GM06990 (cell line): ENCODE data around the gene NOP53.

Experiments used
- DNase-seq: peaks from one replicate; pipeline ENCODE4 v3.0.0-alpha.2; 2011; ENCODE audit not compliant: insufficient read length; ENCODE audit errors: extremely low read depth
- H3K27me3 ChIP-seq: replicated peaks from 2 replicates; pipeline ENCODE4 v1.6.0; 2011; ENCODE audit warnings: low read length; ENCODE audit not compliant: control insufficient read depth, insufficient read depth
- H3K36me3 ChIP-seq: 2 replicates; pipeline ENCODE4 v1.5.1; 2011; ENCODE audit warnings: low read length; ENCODE audit not compliant: control insufficient read depth, insufficient read depth
- H3K4me3 ChIP-seq: replicated peaks from 2 replicates; pipeline ENCODE4 v1.5.1; 2011; ENCODE audit warnings: low read depth, mild to moderate bottlenecking, control low read depth, low read length
- TF ChIP-seq, protein P1 (sequence below): IDR thresholded peaks from 2 replicates; pipeline ENCODE4 v1.5.1; 2011; ENCODE audit warnings: low read length, control low read depth, mild to moderate bottlenecking, inconsistent platforms; ENCODE audit not compliant: insufficient read depth, poor library complexity, severe bottlenecking

The NOP53 gene

GRCh38 chr19:47755762-47756626 lies 10.6 kb downstream of the NOP53 start:
- no peak for DNase-seq
- H3K4me3 ChIP-seq, result no peak overlapping the region
- no peaks in the 10 kb centered on the region for H3K27me3 ChIP-seq
- TF ChIP-seq, protein P1, sequence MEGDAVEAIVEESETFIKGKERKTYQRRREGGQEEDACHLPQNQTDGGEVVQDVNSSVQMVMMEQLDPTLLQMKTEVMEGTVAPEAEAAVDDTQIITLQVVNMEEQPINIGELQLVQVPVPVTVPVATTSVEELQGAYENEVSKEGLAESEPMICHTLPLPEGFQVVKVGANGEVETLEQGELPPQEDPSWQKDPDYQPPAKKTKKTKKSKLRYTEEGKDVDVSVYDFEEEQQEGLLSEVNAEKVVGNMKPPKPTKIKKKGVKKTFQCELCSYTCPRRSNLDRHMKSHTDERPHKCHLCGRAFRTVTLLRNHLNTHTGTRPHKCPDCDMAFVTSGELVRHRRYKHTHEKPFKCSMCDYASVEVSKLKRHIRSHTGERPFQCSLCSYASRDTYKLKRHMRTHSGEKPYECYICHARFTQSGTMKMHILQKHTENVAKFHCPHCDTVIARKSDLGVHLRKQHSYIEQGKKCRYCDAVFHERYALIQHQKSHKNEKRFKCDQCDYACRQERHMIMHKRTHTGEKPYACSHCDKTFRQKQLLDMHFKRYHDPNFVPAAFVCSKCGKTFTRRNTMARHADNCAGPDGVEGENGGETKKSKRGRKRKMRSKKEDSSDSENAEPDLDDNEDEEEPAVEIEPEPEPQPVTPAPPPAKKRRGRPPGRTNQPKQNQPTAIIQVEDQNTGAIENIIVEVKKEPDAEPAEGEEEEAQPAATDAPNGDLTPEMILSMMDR, result no peak
- peaks cover 50% of the 10 kb centered on the region for H3K36me3 ChIP-seq

GRCh38 chr19:47756627-47756929 lies 11.2 kb downstream of the NOP53 start:
- TF ChIP-seq, protein P1, result no peak
- Histone ChIP-seq H3K36me3 (peaks cover 45% of the 10 kb centered on the region), H3K27me3 (no peaks in the 10 kb centered on the region), H3K4me3 (no peak overlapping the region)
- DNase-seq, result no peak

GRCh38 chr19:47756953-47757608 lies 11.7 kb downstream of the NOP53 start:
- Histone ChIP-seq H3K27me3 (no peaks in the 10 kb centered on the region), H3K36me3 (peaks cover 44% of the 10 kb centered on the region), H3K4me3 (no peak overlapping the region)
- TF ChIP-seq, protein P1, result no peak
- no peak for DNase-seq

DNA sequence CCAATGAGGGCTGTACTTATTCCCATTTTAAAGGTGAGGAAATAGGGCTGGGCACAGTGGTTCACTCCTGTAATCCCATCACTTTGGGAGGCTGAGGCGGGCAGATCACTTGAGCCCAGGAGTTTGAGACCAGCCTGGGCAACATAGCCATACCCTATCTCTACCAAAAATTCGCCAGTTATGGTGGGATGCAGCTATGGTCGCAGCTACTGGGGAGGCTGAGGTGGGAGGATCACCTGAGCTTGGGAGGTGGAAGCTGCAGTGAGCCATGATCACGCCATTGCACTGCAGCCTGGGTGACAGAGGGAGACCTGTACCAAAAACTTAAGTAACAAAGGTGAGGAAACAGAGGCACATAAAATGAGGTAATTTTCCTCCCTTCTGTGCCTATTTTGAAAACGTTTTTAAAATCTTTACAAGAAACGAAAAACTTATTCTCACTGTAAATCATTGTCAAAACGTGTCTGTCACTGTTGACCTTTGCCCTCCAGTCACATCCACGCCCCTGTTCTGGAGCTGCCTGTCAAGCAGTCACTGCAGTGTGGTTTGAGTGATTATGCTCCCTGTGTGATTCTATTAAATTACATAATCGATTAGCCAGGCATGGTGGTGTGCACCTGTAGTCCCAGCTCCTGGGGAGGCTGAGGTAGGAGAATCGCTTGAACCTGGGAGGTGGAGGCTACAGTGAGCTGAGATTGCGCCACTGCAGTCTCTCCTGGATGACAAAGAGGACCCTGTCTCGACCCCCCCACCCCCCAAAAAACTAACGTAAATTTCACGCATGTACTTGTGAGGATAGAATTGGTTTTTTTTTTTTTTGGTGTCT lies 12.5 kb downstream of the NOP53 start:
- Histone ChIP-seq H3K27me3 (no peaks in the 10 kb centered on the region), H3K4me3 (no peak overlapping the region), H3K36me3 (peaks cover 38% of the 10 kb centered on the region)
- DNase-seq, result no peak
- TF ChIP-seq, protein P1, result no peak

DNA sequence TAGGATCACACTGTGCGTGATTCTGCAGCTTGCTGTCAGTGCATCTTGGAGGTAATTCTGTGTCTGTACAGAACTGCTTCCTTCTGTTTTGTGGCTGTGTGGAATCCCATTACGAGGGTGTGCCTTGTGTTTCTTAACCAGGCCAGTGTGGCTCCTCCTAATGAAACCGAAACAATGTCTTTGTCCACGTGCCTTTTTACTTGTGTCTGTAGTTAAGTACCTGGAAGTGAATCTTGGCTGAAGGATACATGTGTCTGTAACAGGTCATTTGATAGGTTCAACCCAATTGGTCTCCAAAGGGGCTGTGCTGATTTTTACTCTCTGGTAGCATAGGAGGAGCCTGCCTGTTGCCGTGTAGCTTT lies 13.1 kb downstream of the NOP53 start:
- no peak for DNase-seq
- Histone ChIP-seq H3K36me3 (peaks cover 35% of the 10 kb centered on the region), H3K27me3 (no peaks in the 10 kb centered on the region), H3K4me3 (no peak overlapping the region)
- TF ChIP-seq, protein P1, result no peak
